DND-41 (cell line): Measurements from ENCODE around the gene BAIAP2L1.
"Not testable (repeated sequence)": the region's sequence is repeated elsewhere in the genome, so short reads cannot be mapped to it uniquely, and the experiment has no call there.

Experiments
- ATAC-seq: fragments of 200-7000 bp; cut with Tn5 transposase; 3 replicates; pipeline ENCODE4 v1.9.1; 2021; ENCODE audit warnings: low read depth; ENCODE audit not compliant: insufficient read depth
- DNase-seq: peaks from one replicate; pipeline ENCODE4 v3.0.0-alpha.2; 2020
- H2AFZ ChIP-seq: 2 replicates; pipeline ENCODE4 v1.6.0; 2012; ENCODE audit warnings: low read depth, low read length
- H3K27ac ChIP-seq: 2 replicates; pipeline ENCODE4 v1.5.1; 2012; ENCODE audit warnings: low read length, inconsistent platforms
- H3K27me3 ChIP-seq: fragments of 200-600 bp; sonication (generic); 2 replicates; pipeline ENCODE4 v1.6.0; 2012; ENCODE audit warnings: low read length, mild to moderate bottlenecking, inconsistent platforms; ENCODE audit not compliant: insufficient read depth, poor library complexity
- H3K36me3 ChIP-seq: 2 replicates; pipeline ENCODE4 v1.5.1; 2012; ENCODE audit warnings: low read length, inconsistent platforms; ENCODE audit not compliant: insufficient read depth
- H3K4me1 ChIP-seq: 2 replicates; pipeline ENCODE4 v1.5.1; 2012; ENCODE audit warnings: mild to moderate bottlenecking, low read length; ENCODE audit not compliant: insufficient read depth
- H3K4me2 ChIP-seq: 2 replicates; pipeline ENCODE4 v1.6.0; 2012; ENCODE audit warnings: mild to moderate bottlenecking, moderate library complexity, low read length, inconsistent platforms; ENCODE audit not compliant: insufficient read depth
- H3K4me3 ChIP-seq, 2 experiments: fragments of 200-600 bp in 1 of 2; shearing (Covaris generic) in 1 of 2; 2 replicates each; pipeline ENCODE4 v1.5.1; 2012 to 2016; ENCODE audit warnings: inconsistent platforms in 2 of 2, low read length in 2 of 2, mild to moderate bottlenecking in 2 of 2, low read depth in 1 of 2, moderate library complexity in 1 of 2
- H3K79me2 ChIP-seq: 2 replicates; pipeline ENCODE4 v1.6.0; 2012; ENCODE audit warnings: low read length, inconsistent platforms; ENCODE audit not compliant: insufficient read depth
- H3K9ac ChIP-seq: 2 replicates; pipeline ENCODE4 v1.6.0; 2012; ENCODE audit warnings: low read depth, mild to moderate bottlenecking, inconsistent platforms, low read length, moderate library complexity
- H3K9me3 ChIP-seq: 2 replicates; pipeline ENCODE4 v1.5.1; 2012; ENCODE audit warnings: low read length, moderate library complexity, mild to moderate bottlenecking, inconsistent platforms; ENCODE audit not compliant: insufficient read depth, severe bottlenecking
- H4K20me1 ChIP-seq: 2 replicates; pipeline ENCODE4 v1.6.0; 2012; ENCODE audit warnings: low read length; ENCODE audit not compliant: insufficient read depth
- EZH2 ChIP-seq: IDR thresholded peaks from 3 replicates; pipeline ENCODE4 v1.6.1; 2012; ENCODE audit warnings: borderline replicate concordance, low read depth, mild to moderate bottlenecking, moderate library complexity, low read length, inconsistent platforms; ENCODE audit not compliant: severe bottlenecking
- TF ChIP-seq, protein P1 (sequence below): IDR thresholded peaks from 2 replicates; pipeline ENCODE4 v1.5.1; 2012; ENCODE audit warnings: borderline replicate concordance, low read length, moderate library complexity, mild to moderate bottlenecking; ENCODE audit not compliant: poor library complexity, severe bottlenecking; ENCODE audit errors: extremely low read depth

The BAIAP2L1 gene

DNA sequence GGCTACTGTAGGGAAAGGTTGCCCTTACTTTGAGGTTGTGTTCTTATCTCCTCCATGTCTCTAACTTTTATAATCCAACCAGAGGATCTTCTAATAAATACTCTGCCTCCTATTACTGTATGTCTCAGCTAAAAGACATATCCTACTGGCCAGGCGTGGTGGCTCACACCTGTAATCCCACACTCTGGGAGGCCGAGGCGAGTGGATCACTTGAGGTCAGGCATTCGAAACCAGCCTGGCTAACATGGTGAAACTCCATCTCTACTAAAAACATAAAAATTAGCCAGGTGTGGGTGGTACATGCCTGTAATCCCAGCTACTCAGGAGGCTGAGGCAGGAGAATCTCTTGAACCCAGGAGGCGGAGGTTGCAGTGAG is 18.4 kb upstream of the BAIAP2L1 start:
- not testable (repeated sequence) for H2AFZ ChIP-seq, ATAC-seq, H3K27ac ChIP-seq, H3K4me2 ChIP-seq, H3K4me1 ChIP-seq, H3K9me3 ChIP-seq, H3K27me3 ChIP-seq, H3K36me3 ChIP-seq, DNase-seq, H3K4me3 ChIP-seq, H4K20me1 ChIP-seq, H3K79me2 ChIP-seq, H3K9ac ChIP-seq

GRCh38 chr7:98418636-98419315 is 17.9 kb upstream of the BAIAP2L1 start:
- no peaks in the 10 kb centered on the region for H3K79me2 ChIP-seq
- H2AFZ ChIP-seq, result no peak overlapping the region
- H3K9me3 ChIP-seq, result no peaks in the 10 kb centered on the region
- no peak overlapping the region for H3K4me3 ChIP-seq
- TF ChIP-seq, protein P1, sequence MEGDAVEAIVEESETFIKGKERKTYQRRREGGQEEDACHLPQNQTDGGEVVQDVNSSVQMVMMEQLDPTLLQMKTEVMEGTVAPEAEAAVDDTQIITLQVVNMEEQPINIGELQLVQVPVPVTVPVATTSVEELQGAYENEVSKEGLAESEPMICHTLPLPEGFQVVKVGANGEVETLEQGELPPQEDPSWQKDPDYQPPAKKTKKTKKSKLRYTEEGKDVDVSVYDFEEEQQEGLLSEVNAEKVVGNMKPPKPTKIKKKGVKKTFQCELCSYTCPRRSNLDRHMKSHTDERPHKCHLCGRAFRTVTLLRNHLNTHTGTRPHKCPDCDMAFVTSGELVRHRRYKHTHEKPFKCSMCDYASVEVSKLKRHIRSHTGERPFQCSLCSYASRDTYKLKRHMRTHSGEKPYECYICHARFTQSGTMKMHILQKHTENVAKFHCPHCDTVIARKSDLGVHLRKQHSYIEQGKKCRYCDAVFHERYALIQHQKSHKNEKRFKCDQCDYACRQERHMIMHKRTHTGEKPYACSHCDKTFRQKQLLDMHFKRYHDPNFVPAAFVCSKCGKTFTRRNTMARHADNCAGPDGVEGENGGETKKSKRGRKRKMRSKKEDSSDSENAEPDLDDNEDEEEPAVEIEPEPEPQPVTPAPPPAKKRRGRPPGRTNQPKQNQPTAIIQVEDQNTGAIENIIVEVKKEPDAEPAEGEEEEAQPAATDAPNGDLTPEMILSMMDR, result no peak
- no peak for TF ChIP-seq EZH2
- ATAC-seq, result no peak; the same call in 2 of the 3 replicates
- no peaks in the 10 kb centered on the region; the same call in 1 of the 2 replicates for H4K20me1 ChIP-seq
- H3K4me1 ChIP-seq, result no peaks in the 10 kb centered on the region
- no peak overlapping the region for H3K4me2 ChIP-seq
- H3K27ac ChIP-seq, result no peak overlapping the region
- no peak for DNase-seq
- H3K9ac ChIP-seq, result no peak overlapping the region
- H3K36me3 ChIP-seq, result no peaks in the 10 kb centered on the region
- no peaks in the 10 kb centered on the region for H3K27me3 ChIP-seq

GRCh38 chr7:98418271-98418635 is 17.4 kb upstream of the BAIAP2L1 start:
- Histone ChIP-seq H3K4me2 (no peak overlapping the region), H3K9ac (no peak overlapping the region), H3K79me2 (no peaks in the 10 kb centered on the region), H3K27ac (no peak overlapping the region), H3K4me3 (no peak overlapping the region), H3K9me3 (no peaks in the 10 kb centered on the region), H2AFZ (no peak overlapping the region), H3K36me3 (no peaks in the 10 kb centered on the region), H3K4me1 (no peaks in the 10 kb centered on the region), H4K20me1 (no peaks in the 10 kb centered on the region; the same call in 1 of the 2 replicates), H3K27me3 (no peaks in the 10 kb centered on the region)
- ATAC-seq (no peak), DNase-seq (no peak)
- no peak for TF ChIP-seq EZH2
- TF ChIP-seq, protein P1, result no peak

DNA sequence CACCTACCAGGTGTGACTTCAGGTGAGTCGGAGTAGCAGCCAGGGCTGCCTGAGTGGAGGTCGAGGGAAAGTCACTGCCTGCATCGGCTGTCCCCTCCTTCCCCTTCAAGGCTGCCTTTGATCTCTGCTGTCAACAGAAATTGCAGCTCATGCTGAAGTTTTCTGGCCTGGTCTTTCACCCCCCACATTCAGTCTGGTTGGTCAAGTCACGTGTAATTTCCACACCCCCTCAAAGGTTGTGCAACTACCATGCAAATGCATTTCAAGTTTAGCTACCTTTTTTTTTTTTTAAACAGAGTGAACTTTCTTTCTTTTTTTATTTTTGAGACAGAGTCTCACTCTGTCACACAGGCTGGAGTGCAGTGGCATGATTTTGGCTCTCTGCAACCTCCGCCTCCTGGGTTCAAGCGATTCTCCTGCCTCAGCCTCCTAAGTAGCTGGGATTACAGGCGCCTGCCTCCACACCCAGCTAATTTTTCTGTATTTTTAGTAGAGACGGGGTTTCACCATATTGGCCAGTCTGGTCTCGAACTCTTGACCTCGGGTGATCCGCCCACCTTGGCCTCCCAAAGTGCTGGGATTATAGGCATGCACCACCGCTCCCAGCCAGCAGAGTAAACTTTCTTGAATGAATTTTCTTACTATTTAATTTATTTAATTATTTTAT is 16.8 kb upstream of the BAIAP2L1 start:
- not testable (repeated sequence) for DNase-seq, H3K4me3 ChIP-seq, H3K27me3 ChIP-seq, H2AFZ ChIP-seq, H3K4me1 ChIP-seq, H3K9ac ChIP-seq, H3K79me2 ChIP-seq, ATAC-seq, H4K20me1 ChIP-seq, H3K9me3 ChIP-seq, H3K27ac ChIP-seq, H3K36me3 ChIP-seq, H3K4me2 ChIP-seq
